Kasumi-1 (cell line): ENCODE data around the gene IKBIP.
"Not testable (repeated sequence)": the region's sequence is repeated elsewhere in the genome, so short reads cannot be mapped to it uniquely, and the experiment has no call there.

ENCODE experiments used
- DNase-seq, 2 experiments: peaks; one replicate each; lab custom pipeline; 2025; lab: John Stamatoyannopoulos, UW

Gene IKBIP

DNA sequence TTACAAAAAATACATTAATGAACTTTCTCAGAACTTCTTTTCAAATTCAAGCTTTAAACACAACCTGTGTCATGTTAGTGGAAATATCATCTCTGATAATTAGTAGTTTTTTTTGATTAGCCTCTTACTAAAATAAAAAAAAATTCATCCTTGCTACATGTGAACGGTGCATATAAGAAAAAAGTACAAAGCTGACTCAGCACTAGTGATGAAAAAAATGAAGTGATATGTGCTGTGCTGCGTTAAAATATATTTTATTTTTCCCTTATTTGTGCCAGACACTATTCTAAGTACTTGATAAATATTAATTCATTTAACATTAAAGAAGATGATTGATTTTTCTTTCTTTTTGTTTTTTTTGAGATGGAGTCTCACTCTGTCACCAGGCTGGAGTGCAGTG lies 7.5 kb downstream of the IKBIP start:
- DNase-seq: no peak

- no peak for DNase-seq
Observed at GRCh38 chr12:98635657-98636323, 8.8 kb downstream of the IKBIP start.

GRCh38 chr12:98618952-98619351 lies 25.6 kb downstream of the IKBIP start:
- DNase-seq: peak; percentile 83 to 90

- DNase-seq: peak in 1 of 2 experiments; percentile 47
Observed at GRCh38 chr12:98612696-98613334, 31.8 kb downstream of the IKBIP start.

- DNase-seq: no peak
Observed at GRCh38 chr12:98610596-98610995, 34.0 kb downstream of the IKBIP start.

GRCh38 chr12:98606359-98606988 lies 38.1 kb downstream of the IKBIP start:
- peak; percentile 53 to 57 for DNase-seq

GRCh38 chr12:98601924-98602323 lies 42.7 kb downstream of the IKBIP start:
- no peak for DNase-seq

- DNase-seq: not testable (repeated sequence)
Observed at GRCh38 chr12:98597313-98597712, 47.3 kb downstream of the IKBIP start.

DNA sequence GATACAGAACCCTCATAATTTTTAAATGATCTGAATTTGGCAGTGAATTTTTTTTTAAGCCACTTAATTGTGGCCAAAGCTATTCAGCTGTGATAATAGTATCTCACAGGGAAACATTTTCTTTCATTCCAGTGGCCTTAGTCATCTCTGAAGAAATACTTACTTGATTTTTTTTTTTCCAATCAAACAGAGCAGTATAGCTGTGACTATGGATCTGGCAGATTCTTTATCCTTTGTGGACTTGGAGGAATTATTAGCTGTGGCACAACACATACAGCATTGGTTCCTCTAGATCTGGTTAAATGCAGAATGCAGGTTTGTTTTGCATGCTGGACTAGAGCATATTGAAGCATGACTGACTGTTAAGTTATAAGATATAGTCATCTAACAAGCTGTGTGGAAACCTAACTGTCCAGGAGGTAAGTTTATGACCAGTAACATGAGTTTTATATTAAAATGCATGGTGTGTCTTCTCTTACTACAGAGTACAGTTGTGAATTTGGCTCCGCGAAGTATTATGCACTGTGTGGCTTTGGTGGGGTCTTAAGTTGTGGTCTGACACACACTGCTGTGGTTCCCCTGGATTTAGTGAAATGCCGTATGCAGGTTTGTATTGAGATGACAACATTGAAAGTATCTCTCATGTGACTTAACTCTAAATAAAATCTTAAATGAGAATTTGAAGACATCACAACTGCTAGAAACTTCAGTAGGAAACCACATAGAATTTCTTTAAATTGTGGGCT lies 49.2 kb downstream of the IKBIP start:
- DNase-seq: no peak

GRCh38 chr12:98594050-98594835 lies 50.3 kb downstream of the IKBIP start:
- DNase-seq: no peak

DNA sequence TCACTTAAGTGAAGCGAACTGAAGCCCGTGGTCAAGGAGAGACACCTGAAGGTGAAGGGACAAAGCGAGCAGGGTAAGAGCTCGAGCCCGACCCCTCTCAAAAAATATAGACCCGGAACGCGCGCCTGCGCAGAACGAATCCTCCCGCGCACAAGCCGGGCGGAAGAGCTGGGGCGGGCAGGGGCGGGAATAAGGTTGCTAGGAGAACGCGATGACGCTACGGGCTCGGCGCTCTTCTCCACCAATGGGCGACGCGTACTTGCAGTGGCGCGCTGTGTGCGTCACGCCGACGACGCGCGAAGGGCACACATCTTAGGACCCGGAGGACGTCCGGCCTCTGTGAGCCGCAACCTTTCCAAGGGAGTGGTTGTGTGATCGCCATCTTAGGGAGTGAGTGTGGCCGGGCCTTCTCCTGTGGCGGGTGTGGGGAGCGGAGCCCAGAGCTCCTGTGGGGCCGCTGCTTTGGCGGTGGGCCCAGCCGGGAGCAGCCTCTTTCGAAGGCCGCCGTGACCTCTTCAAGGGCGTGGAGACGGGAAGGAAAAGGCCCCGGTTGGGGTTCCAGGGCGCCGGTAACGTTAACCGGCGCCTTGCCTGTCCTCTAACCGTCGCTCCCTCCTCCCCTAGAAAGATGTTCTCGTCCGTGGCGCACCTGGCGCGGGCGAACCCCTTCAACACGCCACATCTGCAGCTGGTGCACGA lies 51.1 kb downstream of the IKBIP start, which contains the start of gene SLC25A3:
Gene SLC25A3, plus strand, starts transcription at position 336 of the 699 bp plus-strand sequence. Its CDS starts 293 bp downstream, at position 629.
- DNase-seq: peak; percentile 95

DNA sequence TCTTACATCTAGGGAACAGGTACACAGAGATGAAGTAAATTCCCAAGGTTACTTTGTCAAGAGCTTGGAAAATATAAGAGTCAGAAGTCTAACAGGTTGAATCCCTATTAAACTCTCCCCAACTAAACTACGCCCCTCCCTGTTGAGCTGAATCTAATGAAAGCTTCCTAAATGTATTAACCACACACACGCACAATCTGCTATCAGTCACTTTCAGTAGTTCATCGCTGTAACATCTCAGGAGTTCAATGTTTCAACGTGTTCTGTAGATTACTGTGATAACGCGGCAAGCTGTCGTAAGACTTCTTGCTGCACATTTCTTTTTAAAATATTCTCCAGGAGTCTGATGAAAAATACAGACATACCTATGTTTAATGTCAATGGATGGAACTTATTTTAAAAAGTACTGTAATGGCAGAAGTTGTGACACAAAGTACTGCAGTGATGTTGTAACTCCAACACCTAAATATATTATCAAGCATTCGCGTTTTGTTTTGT lies 51.7 kb downstream of the IKBIP start:
- peak; percentile 67 to 77 for DNase-seq

GRCh38 chr12:98591209-98591608 lies 53.4 kb downstream of the IKBIP start:
- no peak for DNase-seq

DNA sequence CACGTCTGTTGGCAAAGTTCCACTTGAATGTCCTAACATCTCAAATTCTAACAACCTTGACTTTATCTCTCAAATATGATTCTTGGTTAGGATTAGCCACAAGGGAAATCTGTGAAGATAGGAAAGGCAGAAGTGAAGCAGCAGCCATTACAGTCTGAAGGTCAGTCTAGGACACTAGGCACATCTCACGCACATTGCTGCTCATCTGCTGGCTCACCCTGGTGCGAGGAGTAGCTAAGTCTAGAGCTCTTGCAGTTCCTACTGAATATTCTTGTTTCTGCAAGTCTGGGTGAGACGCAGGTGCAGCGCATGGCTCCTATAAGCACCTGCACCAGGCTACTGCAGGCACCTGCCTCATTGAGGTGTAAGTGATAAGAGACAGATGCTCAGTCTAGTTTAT lies 57.5 kb downstream of the IKBIP start:
- no peak for DNase-seq

- DNase-seq: no peak
Observed at GRCh38 chr12:98582093-98582492, 62.5 kb downstream of the IKBIP start.

DNA sequence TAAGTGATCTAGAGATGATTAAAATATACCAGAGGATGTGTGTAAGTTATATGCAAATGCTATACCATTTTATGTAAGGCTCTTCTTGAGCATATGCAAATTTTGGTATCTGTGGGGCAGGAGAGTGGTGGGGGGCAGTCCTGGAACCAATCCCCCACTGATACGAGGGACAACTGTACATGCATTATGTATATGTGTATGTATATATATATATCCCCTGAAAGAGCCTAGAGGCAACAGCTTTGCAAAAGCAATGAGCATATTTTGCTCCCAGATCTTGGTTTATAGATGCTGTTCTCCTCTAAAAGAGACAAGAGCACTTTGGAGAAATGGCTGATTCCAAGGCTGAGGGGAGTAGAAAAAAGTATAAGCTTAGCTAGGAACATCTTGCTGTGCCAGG lies 63.5 kb downstream of the IKBIP start:
- peak in 1 of 2 experiments; percentile 10 for DNase-seq

GRCh38 chr12:98580695-98581094 lies 63.9 kb downstream of the IKBIP start:
- DNase-seq: no peak

DNA sequence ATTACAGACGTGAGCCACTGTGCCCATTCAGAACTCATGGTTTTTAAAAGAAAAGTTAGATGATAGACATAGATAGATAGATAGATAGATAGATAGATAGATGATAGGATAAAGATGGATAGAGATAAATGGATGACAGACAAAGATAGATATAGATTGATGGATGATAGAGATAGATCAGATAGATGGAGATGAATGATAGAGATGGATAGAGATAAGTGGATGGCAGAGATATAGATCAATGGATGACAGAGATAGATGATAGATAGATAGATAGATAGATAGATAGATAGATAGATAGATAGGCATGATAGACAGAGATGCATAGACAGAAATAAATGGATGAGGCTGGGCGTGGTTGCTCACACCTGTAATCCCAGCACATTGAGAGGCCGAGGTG lies 64.8 kb downstream of the IKBIP start:
- no peak for DNase-seq

DNA sequence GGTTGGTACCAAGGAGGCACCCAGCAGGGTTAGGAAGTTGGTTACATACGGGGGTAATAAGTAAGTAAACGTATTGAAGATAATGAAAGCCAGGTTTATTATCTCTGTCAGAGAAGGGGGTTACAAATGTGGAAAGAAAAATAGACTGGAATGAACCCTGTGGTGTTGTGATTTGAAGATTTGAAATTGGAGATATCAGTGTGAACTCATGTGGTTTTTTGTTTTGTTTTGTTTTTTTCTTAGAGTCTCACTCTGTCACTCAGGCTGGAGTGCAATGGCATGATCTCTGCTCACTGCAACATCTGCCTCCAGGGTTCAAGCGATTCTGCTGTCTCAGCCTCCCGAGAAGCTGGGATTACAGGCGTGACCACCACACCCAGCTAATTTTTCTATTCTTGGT lies 65.2 kb downstream of the IKBIP start:
- no peak for DNase-seq

DNA sequence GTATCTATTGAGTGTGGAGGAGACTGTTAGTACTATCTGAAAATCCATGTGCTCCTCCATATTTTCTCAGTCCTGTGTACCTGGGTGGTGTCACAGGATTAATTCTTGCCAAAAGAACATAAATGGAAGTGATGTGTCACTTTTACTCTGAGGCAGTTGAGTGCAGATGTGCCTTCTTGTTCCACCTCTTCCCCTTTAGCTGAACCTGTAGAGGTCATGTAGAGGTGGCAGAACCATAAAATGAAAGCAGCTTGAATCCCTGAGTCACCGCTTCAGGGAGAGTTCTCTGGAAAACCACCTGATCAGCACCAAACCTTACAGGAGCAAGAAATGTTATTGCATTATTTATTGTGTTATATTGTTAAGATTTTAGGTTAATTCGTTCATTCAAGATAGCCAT lies 65.8 kb downstream of the IKBIP start:
- DNase-seq: no peak

DNA sequence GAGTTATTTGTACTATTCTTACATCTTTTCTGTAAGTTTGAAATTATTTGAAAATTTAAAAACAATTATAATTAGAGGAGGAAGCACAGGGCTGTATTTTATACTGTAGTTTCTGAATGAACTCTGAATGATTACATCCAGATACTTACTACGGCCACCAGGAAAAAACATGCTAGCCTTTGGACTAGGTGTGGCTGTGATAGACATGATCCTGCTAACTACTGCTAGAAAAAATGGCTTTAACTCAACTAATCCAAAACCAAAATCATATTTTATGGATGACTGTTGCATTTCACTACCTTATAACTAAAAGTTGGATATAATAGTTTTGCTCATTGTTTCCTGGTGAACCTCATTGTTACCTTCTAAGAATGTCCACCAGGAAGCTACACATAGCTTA lies 66.2 kb downstream of the IKBIP start:
- no peak for DNase-seq
